ENCODE measurements around the gene PSMD8. TPM values are rescaled to one million over a fixed set of nuclear protein-coding genes. Genes with fewer than 3 reads are reported as not detected.

PSMD8 gene
- total and polyA plus RNA-seq, 2 of the 8 experiments (the other 6 are each of a cell fraction or from before 2014, with no cell fraction given), result 170 to 486 TPM

DNA sequence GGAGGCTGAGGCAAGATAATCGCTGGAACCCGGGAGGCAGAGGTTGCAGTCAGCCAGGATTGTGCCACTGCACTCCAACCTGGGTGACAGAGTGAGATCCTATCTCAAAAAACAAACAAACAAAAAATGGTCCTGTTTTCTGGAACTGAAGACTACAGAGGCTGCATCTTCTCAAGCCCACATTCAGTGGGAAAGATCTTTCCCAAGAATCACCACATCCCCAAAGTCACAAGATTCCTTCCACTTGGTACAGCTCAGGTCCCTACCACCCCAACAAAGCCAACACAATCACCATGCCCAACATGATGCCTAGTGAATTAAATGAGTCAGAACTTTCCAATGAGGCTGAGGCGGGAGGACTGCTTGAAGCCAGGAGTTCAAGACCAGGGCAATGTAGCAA, 23.5 kb upstream of the PSMD8 start (continued):
- TF ChIP-seq CBX8 (IDR thresholded peaks at IDR 0.05; ENCODE audit: borderline replicate concordance, low read depth, low read length), result no peak
- TF ChIP-seq SP4 (IDR thresholded peaks at IDR 0.05; ENCODE audit: low read length), result no peak
- no peak for TF ChIP-seq CTBP2 (IDR thresholded peaks at IDR 0.05; ENCODE audit: borderline replicate concordance, insufficient read depth, insufficient read length, low read length)
- no peak for TF ChIP-seq NRF1 (IDR thresholded peaks at IDR 0.05; ENCODE audit: low read depth, low read length)
- no peak for TF ChIP-seq CREB1 (IDR thresholded peaks at IDR 0.05)

Data from H1 (cell line).